CD14-positive monocyte (primary cell): Measurements from ENCODE around the gene OTUD7B. TPM values are rescaled to one million over a fixed set of nuclear protein-coding genes. Genes with fewer than 3 reads are reported as not detected.

ENCODE experiments used
- DNase-seq, 3 donors: peaks; one replicate each; pipeline ENCODE4 v3.0.0-alpha.2; 2011 to 2022
- H2AFZ ChIP-seq: 2 replicates; pipeline ENCODE4 v1.6.0; 2012; ENCODE audit warnings: mild to moderate bottlenecking, low read depth, low read length, inconsistent platforms; ENCODE audit not compliant: insufficient read depth, poor library complexity, severe bottlenecking
- H3K27ac ChIP-seq, 2 donors: 1 replicate in 1 of 2; 2 replicates in 1 of 2; pipeline ENCODE4 v1.5.1; 2012 to 2013; ENCODE audit warnings: low read length in 2 of 2, control low read depth in 1 of 2, inconsistent platforms in 1 of 2, low read depth in 1 of 2, mild to moderate bottlenecking in 1 of 2
- H3K27me3 ChIP-seq, 2 donors: one replicate each; pipeline versions ENCODE4 v1.6.0 to v1.6.1; 2011 to 2013; ENCODE audit warnings: low read length in 2 of 2; ENCODE audit not compliant: control insufficient read depth in 2 of 2, insufficient read depth in 2 of 2
- H3K36me3 ChIP-seq, 2 donors: replicated peaks in 1 of 2; 1 replicate in 1 of 2; 2 replicates in 1 of 2; pipeline versions ENCODE4 v1.5.1 to v1.6.1; 2012 to 2013; ENCODE audit warnings: low read length in 2 of 2, control low read depth in 1 of 2, inconsistent platforms in 1 of 2, mild to moderate bottlenecking in 1 of 2; ENCODE audit not compliant: insufficient read depth in 2 of 2, control insufficient read depth in 1 of 2
- H3K4me1 ChIP-seq, 2 donors: 1 replicate in 1 of 2; 2 replicates in 1 of 2; pipeline versions ENCODE4 v1.5.1 to v1.6.1; 2012 to 2013; ENCODE audit warnings: low read length in 2 of 2, control low read depth in 1 of 2, inconsistent platforms in 1 of 2, mild to moderate bottlenecking in 1 of 2, moderate library complexity in 1 of 2; ENCODE audit not compliant: insufficient read depth in 2 of 2, control insufficient read depth in 1 of 2
- H3K4me2 ChIP-seq: replicated peaks from 2 replicates; pipeline ENCODE3; 2012; ENCODE audit warnings: low read length, moderate library complexity, mild to moderate bottlenecking; ENCODE audit not compliant: poor library complexity, severe bottlenecking; ENCODE audit errors: extremely low read depth
- H3K4me3 ChIP-seq, 3 experiments: fragments of 200-600 bp in 1 of 3; sonication (generic) in 1 of 3; replicated peaks in 1 of 3; 1 replicate in 2 of 3; 2 replicates in 1 of 3; pipeline ENCODE4 v1.5.1; 2011 to 2013; ENCODE audit warnings: low read length in 3 of 3, mild to moderate bottlenecking in 3 of 3, control low read depth in 2 of 3, low read depth in 2 of 3, inconsistent platforms in 1 of 3, moderate library complexity in 1 of 3
- H3K79me2 ChIP-seq: 2 replicates; pipeline ENCODE4 v1.6.0; 2012; ENCODE audit warnings: mild to moderate bottlenecking, control low read depth, inconsistent platforms, low read length, moderate library complexity; ENCODE audit not compliant: insufficient read depth
- H3K9ac ChIP-seq: 2 replicates; pipeline ENCODE4 v1.6.0; 2017; ENCODE audit warnings: low read length, mild to moderate bottlenecking; ENCODE audit not compliant: insufficient read depth, poor library complexity, severe bottlenecking
- H3K9me3 ChIP-seq, 2 donors: replicated peaks in 1 of 2; 1 replicate in 1 of 2; 2 replicates in 1 of 2; pipeline versions ENCODE4 v1.5.1 to v1.6.1; 2012 to 2013; ENCODE audit warnings: low read length in 2 of 2, control low read depth in 1 of 2; ENCODE audit not compliant: control insufficient read depth in 1 of 2, insufficient read depth in 1 of 2
- H4K20me1 ChIP-seq: 2 replicates; pipeline ENCODE4 v1.6.0; 2012; ENCODE audit warnings: mild to moderate bottlenecking, low read length, control low read depth, moderate library complexity; ENCODE audit not compliant: insufficient read depth
- H3K27ac Mint-ChIP-seq, 7 donors: one replicate each; pipeline ENCODE4 v1.8.0; 2020; ENCODE audit warnings: mild to moderate bottlenecking in 7 of 7, mixed read lengths in 7 of 7, moderate library complexity in 6 of 7, inconsistent platforms in 2 of 7
- H3K27me3 Mint-ChIP-seq, 3 donors: one replicate each; pipeline ENCODE4 v1.8.0; 2021 to 2022; ENCODE audit warnings: low read depth in 3 of 3, mild to moderate bottlenecking in 3 of 3, mixed read lengths in 3 of 3, moderate library complexity in 3 of 3, inconsistent platforms in 1 of 3
- H3K36me3 Mint-ChIP-seq, 2 donors: one replicate each; pipeline ENCODE4 v1.8.0; 2020; ENCODE audit warnings: mixed read lengths in 2 of 2, inconsistent platforms in 1 of 2, mild to moderate bottlenecking in 1 of 2
- H3K4me1 Mint-ChIP-seq: one replicate; pipeline ENCODE4 v1.8.0; 2020; ENCODE audit warnings: mild to moderate bottlenecking, mixed read lengths
- H3K4me3 Mint-ChIP-seq, 2 donors: one replicate each; pipeline ENCODE4 v1.8.0; 2020; ENCODE audit warnings: mild to moderate bottlenecking in 2 of 2, mixed read lengths in 2 of 2, moderate library complexity in 1 of 2
- H3K9me3 Mint-ChIP-seq, 7 donors: one replicate each; pipeline ENCODE4 v1.8.0; 2020 to 2022; ENCODE audit warnings: mixed read lengths in 7 of 7, mild to moderate bottlenecking in 6 of 7, moderate library complexity in 6 of 7, inconsistent platforms in 2 of 7
- CTCF ChIP-seq: fragments of 200-600 bp; IDR thresholded peaks from one replicate; pipeline ENCODE4 v1.8.0; 2022; ENCODE audit warnings: antibody characterized with exemption, mild to moderate bottlenecking
- WGBS: methylation state at CpG from one replicate; pipeline ENCODE4 v1.1.5; 2013; ENCODE audit warnings: missing lambda C conversion rate; ENCODE audit not compliant: insufficient coverage; 5-methylcytosine and 5-hydroxymethylcytosine counted together
- intact Hi-C, 2 donors: fragments of 100-400 bp; cut with micrococcal nuclease; formaldehyde crosslinking; loops; one replicate each; pipeline versions ENCODE4 v1.15.0 to v1.15.1; 2023
- polyA plus RNA-seq, 3 donors: library from polyadenylated mRNA; depleted of rRNA in 1 of 3; unstranded in 2 of 3; stranded (reverse) in 1 of 3; fragments of 300-500 nt in 2 of 3; fragments of >200 nt in 1 of 3; fragmentation: Illumina TruSeq in 2 of 3; gene quantifications; 1 replicate in 2 of 3; 2 replicates in 1 of 3; pipeline ENCODE4 v1.2.3, GENCODE V29; 2012 to 2021

OTUD7B gene
- polyA plus RNA-seq, 3 donors, result 0.03 TPM; not detected in 2

- Histone ChIP-seq H3K27ac (no peak overlapping the region), H2AFZ (no peak overlapping the region), H3K4me1 (no peaks in the 10 kb centered on the region), H3K79me2 (no peaks in the 10 kb centered on the region), H3K9ac (no peak overlapping the region), H3K4me3 (no peak overlapping the region), H3K9me3 (no peaks in the 10 kb centered on the region), H3K27me3 (peaks cover 82 to 97% of the 10 kb centered on the region in 2 donors), H3K36me3 (no peaks in the 10 kb centered on the region), H4K20me1 (no peaks in the 10 kb centered on the region), H3K4me2 (no peak overlapping the region)
- peaks cover 0 to 2% of the 10 kb centered on the region in 2 donors for H3K36me3 Mint-ChIP-seq
- no peaks in the 10 kb centered on the region for H3K4me1 Mint-ChIP-seq
- H3K27ac Mint-ChIP-seq, result no peak overlapping the region
- intact Hi-C loops, result loop anchor here in 1 of 2 donors (10.0 kb wide), 1 partner anchor 49 kb away; no protein-coding TSS in a partner anchor
- peaks cover 0 to 8% (median 0%) of the 10 kb centered on the region in 7 donors for H3K9me3 Mint-ChIP-seq
- 100% methylated on average over 2 of the region's 2 CpGs for WGBS
- H3K27me3 Mint-ChIP-seq, result peaks cover 68 to 85% (median 71%) of the 10 kb centered on the region in 3 donors
- no peak for DNase-seq
- TF ChIP-seq CTCF, result no peak
- H3K4me3 Mint-ChIP-seq, result peak overlapping the region in 1 of 2 donors; percentile 63
Measured at GRCh38 chr1:150024156-150024555, 13.6 kb upstream of the OTUD7B start.

- Histone ChIP-seq H3K9me3 (peaks cover 0 to 7% of the 10 kb centered on the region in 2 donors), H4K20me1 (no peaks in the 10 kb centered on the region), H3K27me3 (peaks cover 90 to 99% of the 10 kb centered on the region in 2 donors), H3K36me3 (no peaks in the 10 kb centered on the region), H2AFZ (no peak overlapping the region), H3K79me2 (no peaks in the 10 kb centered on the region), H3K4me1 (no peaks in the 10 kb centered on the region), H3K4me3 (no peak overlapping the region), H3K27ac (no peak overlapping the region), H3K9ac (no peak overlapping the region), H3K4me2 (no peak overlapping the region)
- intact Hi-C loops, result loop anchor here in 1 of 2 donors (10.0 kb wide), 1 partner anchor 48 kb away; no protein-coding TSS in a partner anchor
- Mint-ChIP-seq H3K9me3 (peaks cover 0 to 6% (median 0%) of the 10 kb centered on the region in 7 donors), H3K27ac (no peak overlapping the region), H3K4me1 (peaks cover 6% of the 10 kb centered on the region), H3K36me3 (peaks cover 0 to 2% of the 10 kb centered on the region in 2 donors), H3K4me3 (peak overlapping the region in 1 of 2 donors; percentile 78), H3K27me3 (peaks cover 81 to 93% (median 83%) of the 10 kb centered on the region in 3 donors)
- 95% methylated on average over 2 of the region's 6 CpGs for WGBS
- no peak for TF ChIP-seq CTCF
- no peak for DNase-seq
Measured at GRCh38 chr1:150022357-150022756, 11.8 kb upstream of the OTUD7B start.
